GM12878 (cell line): ENCODE measurements around the gene MAP4K2. TPM values are rescaled to one million over a fixed set of nuclear protein-coding genes. Genes with fewer than 3 reads are reported as not detected.

Experiments
- ASH2L ChIP-seq: fragments of 300-600, 200-600 bp; sonication (generic); IDR thresholded peaks from 2 replicates; pipeline ENCODE4 v1.6.1; 2017; ENCODE audit warnings: low read depth, mild to moderate bottlenecking, borderline replicate concordance
- CHD2 ChIP-seq: IDR thresholded peaks from 2 replicates; pipeline ENCODE4 v1.6.1; 2011; ENCODE audit warnings: low read depth, low read length, improper control_type of control experiment, borderline replicate concordance
- CREB1 ChIP-seq: IDR thresholded peaks from 2 replicates; pipeline ENCODE4 v1.6.1; 2012; ENCODE audit warnings: low read depth, mild to moderate bottlenecking, inconsistent platforms
- GATAD2B ChIP-seq: fragments of 450-650 bp; conservative IDR thresholded peaks from 2 replicates; pipeline ENCODE4 v1.6.1; 2017; ENCODE audit warnings: low read depth, mild to moderate bottlenecking, moderate library complexity
- HDGF ChIP-seq: fragments of 450-650 bp; IDR thresholded peaks from 2 replicates; pipeline ENCODE4 v1.6.1; 2016; ENCODE audit warnings: antibody characterized with exemption
- IKZF2 ChIP-seq, 2 experiments: fragments of 450-650 bp; IDR thresholded peaks; 2 replicates each; pipeline ENCODE4 v1.6.1; 2017; ENCODE audit warnings: mild to moderate bottlenecking in 2 of 2, moderate library complexity in 2 of 2
- JUND ChIP-seq: IDR thresholded peaks from 2 replicates; pipeline ENCODE4 v1.6.1; 2012; ENCODE audit warnings: low read depth, mild to moderate bottlenecking, low read length, improper control_type of control experiment, moderate library complexity
- MEF2A ChIP-seq: IDR thresholded peaks from 2 replicates; pipeline ENCODE4 v1.6.1; 2011; ENCODE audit warnings: low read depth, mild to moderate bottlenecking, low read length, moderate library complexity; ENCODE audit not compliant: insufficient read depth
- MEF2B ChIP-seq: fragments of 450-650 bp; IDR thresholded peaks from 2 replicates; pipeline ENCODE4 v1.6.1; 2018; ENCODE audit warnings: mild to moderate bottlenecking, moderate library complexity; ENCODE audit not compliant: partially characterized antibody, poor library complexity, severe bottlenecking
- NFYB ChIP-seq: IDR thresholded peaks from 2 replicates; pipeline ENCODE4 v1.6.1; 2011; ENCODE audit warnings: low read depth, mild to moderate bottlenecking, low read length, improper control_type of control experiment, moderate library complexity; ENCODE audit not compliant: insufficient read depth
- NR2C2 ChIP-seq: IDR thresholded peaks from 2 replicates; pipeline ENCODE4 v1.6.1; 2011; ENCODE audit warnings: borderline replicate concordance, low read depth; ENCODE audit not compliant: control insufficient read depth, insufficient read length
- PAX8 ChIP-seq: fragments of 450-650 bp; IDR thresholded peaks from 2 replicates; pipeline ENCODE4 v1.6.1; 2017; ENCODE audit warnings: mild to moderate bottlenecking, moderate library complexity
- POLR2A ChIP-seq: IDR thresholded peaks from 2 replicates; pipeline ENCODE4 v1.6.1; 2011; ENCODE audit warnings: low read depth, mild to moderate bottlenecking, low read length
- POU2F2 ChIP-seq: IDR thresholded peaks from 3 replicates; pipeline ENCODE4 v1.6.1; 2011; ENCODE audit warnings: low read depth, mild to moderate bottlenecking, low read length, borderline replicate concordance
- RAD21 ChIP-seq: IDR thresholded peaks from 2 replicates; pipeline ENCODE4 v1.6.1; 2011; ENCODE audit warnings: mild to moderate bottlenecking, low read depth, low read length, moderate library complexity; ENCODE audit not compliant: insufficient read depth
- SMAD5 ChIP-seq: IDR thresholded peaks from 2 replicates; pipeline ENCODE4 v1.6.1; 2016; ENCODE audit warnings: antibody characterized with exemption, low read depth
- SREBF2 ChIP-seq: IDR thresholded peaks from 2 replicates; pipeline ENCODE4 v1.6.1; 2012; ENCODE audit warnings: mild to moderate bottlenecking, low read length
- STAT3 ChIP-seq: IDR thresholded peaks from 2 replicates; pipeline ENCODE4 v1.6.1; 2011; ENCODE audit warnings: low read depth, low read length, improper control_type of control experiment
- TARDBP ChIP-seq: IDR thresholded peaks from 2 replicates; pipeline ENCODE4 v1.6.1; 2016; ENCODE audit warnings: borderline replicate concordance
- YBX1 ChIP-seq: fragments of 450-650 bp; IDR thresholded peaks from 2 replicates; pipeline ENCODE4 v1.6.1; 2016; ENCODE audit warnings: antibody characterized with exemption
- ZNF24 ChIP-seq: fragments of 450-650 bp; IDR thresholded peaks from 2 replicates; pipeline ENCODE4 v1.6.1; 2017; ENCODE audit warnings: antibody characterized with exemption, mild to moderate bottlenecking
- polyA plus RNA-seq, 11 experiments: library from polyadenylated mRNA; depleted of rRNA in 4 of 11; unstranded in 6 of 11; stranded (reverse) in 5 of 11; fragments of >200 nt; fragmentation: Nextera tagmentation in 4 of 11; fragmentation: Illumina TruSeq in 1 of 11; extraction: Ambion mirVana in 4 of 11; extraction: Trizol in 1 of 11; gene quantifications; 1 replicate in 1 of 11; 2 replicates in 10 of 11; pipeline versions ENCODE4 v1.2.1 to v1.2.3, GENCODE V29; 2011 to 2016; ENCODE audit warnings: inconsistent platforms in 2 of 11, missing spikeins in 2 of 11, low read depth in 1 of 11
- total RNA-seq, 4 experiments: library from RNA; depleted of rRNA in 3 of 4; stranded (reverse); fragments of >200 nt in 3 of 4; fragmentation: Illumina TruSeq in 1 of 4; extraction: Trizol in 1 of 4; gene quantifications; 2 replicates each; pipeline versions ENCODE4 v1.2.1 to v1.2.3, GENCODE V29; 2013 to 2021
- TF ChIP-seq, protein P1 (sequence below): IDR thresholded peaks from 2 replicates; pipeline ENCODE4 v1.6.1; 2012; ENCODE audit warnings: low read length, inconsistent platforms
- TF ChIP-seq, protein P2 (sequence below): IDR thresholded peaks from 2 replicates; pipeline ENCODE4 v1.6.1; 2011; ENCODE audit warnings: mild to moderate bottlenecking, low read depth, low read length, moderate library complexity; ENCODE audit not compliant: insufficient replicate concordance
- TF ChIP-seq, protein P3 (sequence below): fragments of 450-650 bp; formaldehyde crosslinking; IDR thresholded peaks from 2 replicates; pipeline ENCODE4 v1.4.0; 2020; ENCODE audit warnings: mild to moderate bottlenecking, moderate library complexity

MAP4K2 gene
- total and polyA plus RNA-seq, 10 of the 15 experiments (the other 5 are each of a cell fraction or from before 2014, with no cell fraction given): 0.98 to 78.1 (median 48.9) TPM

DNA sequence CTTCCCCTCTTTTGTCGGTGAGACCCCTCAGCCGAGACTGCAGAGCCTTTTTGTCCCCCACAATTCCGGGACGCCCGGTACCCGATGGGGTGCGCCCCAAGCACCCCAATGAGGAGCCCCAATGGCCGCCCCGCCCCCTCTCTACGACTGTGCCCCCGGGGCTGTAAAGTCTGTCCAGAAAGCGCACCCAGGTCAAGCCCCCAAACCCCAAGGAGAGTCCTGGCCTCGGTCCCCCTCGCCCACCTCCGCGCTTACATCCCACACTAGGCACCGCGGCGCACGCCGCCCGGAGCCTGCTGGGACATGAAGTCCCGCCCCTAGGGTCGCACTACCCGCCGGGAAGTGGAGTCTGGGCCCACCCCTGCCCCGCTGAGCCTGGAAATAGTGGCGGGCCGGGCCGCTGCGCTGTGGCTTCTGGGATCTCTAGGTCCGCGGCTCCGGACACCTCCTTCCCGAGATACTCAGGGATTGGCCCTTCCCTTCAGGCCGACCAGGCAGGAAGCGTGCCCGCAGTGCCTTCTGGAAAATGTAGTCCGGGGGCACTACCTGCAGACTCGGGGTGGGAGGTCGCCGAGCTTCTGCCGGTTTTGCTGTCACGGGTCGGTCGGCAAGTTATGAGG, 7.4 kb upstream of the MAP4K2 start, which contains the start of gene MEN1 (continued):
- TF ChIP-seq TARDBP (no peak), MEF2B (no peak), MEF2A (no peak), ZNF24 (no peak), CHD2 (peak; percentile 44; the same call in 1 of the 2 replicates), SMAD5 (no peak), ASH2L (no peak), STAT3 (no peak), IKZF2 (IDR thresholded peaks at IDR 0.05) (peak; percentile 44 to 62; a peak in 3 of 4 replicates), YBX1 (no peak), NFYB (no peak), GATAD2B (0 out of 2 replicates have a peak, but pooled peaks have one; percentile 9), JUND (no peak), HDGF (no peak), POLR2A (peak; percentile 80), NR2C2 (no peak), POU2F2 (0 out of 3 replicates have a peak, but pooled peaks have one; percentile 18), RAD21 (no peak), CREB1 (no peak; the same call in none of the 2 replicates), SREBF2 (no peak), PAX8 (no peak)
- TF ChIP-seq, protein P1, sequence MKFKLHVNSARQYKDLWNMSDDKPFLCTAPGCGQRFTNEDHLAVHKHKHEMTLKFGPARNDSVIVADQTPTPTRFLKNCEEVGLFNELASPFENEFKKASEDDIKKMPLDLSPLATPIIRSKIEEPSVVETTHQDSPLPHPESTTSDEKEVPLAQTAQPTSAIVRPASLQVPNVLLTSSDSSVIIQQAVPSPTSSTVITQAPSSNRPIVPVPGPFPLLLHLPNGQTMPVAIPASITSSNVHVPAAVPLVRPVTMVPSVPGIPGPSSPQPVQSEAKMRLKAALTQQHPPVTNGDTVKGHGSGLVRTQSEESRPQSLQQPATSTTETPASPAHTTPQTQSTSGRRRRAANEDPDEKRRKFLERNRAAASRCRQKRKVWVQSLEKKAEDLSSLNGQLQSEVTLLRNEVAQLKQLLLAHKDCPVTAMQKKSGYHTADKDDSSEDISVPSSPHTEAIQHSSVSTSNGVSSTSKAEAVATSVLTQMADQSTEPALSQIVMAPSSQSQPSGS: no peak
- TF ChIP-seq, protein P2, sequence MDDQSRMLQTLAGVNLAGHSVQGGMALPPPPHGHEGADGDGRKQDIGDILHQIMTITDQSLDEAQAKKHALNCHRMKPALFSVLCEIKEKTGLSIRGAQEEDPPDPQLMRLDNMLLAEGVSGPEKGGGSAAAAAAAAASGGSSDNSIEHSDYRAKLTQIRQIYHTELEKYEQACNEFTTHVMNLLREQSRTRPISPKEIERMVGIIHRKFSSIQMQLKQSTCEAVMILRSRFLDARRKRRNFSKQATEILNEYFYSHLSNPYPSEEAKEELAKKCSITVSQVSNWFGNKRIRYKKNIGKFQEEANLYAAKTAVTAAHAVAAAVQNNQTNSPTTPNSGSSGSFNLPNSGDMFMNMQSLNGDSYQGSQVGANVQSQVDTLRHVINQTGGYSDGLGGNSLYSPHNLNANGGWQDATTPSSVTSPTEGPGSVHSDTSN: no peak
- TF ChIP-seq, protein P3, sequence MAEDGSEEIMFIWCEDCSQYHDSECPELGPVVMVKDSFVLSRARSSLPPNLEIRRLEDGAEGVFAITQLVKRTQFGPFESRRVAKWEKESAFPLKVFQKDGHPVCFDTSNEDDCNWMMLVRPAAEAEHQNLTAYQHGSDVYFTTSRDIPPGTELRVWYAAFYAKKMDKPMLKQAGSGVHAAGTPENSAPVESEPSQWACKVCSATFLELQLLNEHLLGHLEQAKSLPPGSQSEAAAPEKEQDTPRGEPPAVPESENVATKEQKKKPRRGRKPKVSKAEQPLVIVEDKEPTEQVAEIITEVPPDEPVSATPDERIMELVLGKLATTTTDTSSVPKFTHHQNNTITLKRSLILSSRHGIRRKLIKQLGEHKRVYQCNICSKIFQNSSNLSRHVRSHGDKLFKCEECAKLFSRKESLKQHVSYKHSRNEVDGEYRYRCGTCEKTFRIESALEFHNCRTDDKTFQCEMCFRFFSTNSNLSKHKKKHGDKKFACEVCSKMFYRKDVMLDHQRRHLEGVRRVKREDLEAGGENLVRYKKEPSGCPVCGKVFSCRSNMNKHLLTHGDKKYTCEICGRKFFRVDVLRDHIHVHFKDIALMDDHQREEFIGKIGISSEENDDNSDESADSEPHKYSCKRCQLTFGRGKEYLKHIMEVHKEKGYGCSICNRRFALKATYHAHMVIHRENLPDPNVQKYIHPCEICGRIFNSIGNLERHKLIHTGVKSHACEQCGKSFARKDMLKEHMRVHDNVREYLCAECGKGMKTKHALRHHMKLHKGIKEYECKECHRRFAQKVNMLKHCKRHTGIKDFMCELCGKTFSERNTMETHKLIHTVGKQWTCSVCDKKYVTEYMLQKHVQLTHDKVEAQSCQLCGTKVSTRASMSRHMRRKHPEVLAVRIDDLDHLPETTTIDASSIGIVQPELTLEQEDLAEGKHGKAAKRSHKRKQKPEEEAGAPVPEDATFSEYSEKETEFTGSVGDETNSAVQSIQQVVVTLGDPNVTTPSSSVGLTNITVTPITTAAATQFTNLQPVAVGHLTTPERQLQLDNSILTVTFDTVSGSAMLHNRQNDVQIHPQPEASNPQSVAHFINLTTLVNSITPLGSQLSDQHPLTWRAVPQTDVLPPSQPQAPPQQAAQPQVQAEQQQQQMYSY (CRISPR knock-in tag): no peak
